Smooth muscle cell (in vitro differentiated cells): ENCODE measurements around the gene FLT3. TPM values are rescaled to one million over a fixed set of nuclear protein-coding genes. Genes with fewer than 3 reads are reported as not detected.
"Not testable (repeated sequence)": the region's sequence is repeated elsewhere in the genome, so short reads cannot be mapped to it uniquely, and the experiment has no call there.

ENCODE experiments used
- DNase-seq: peaks from one replicate; lab custom pipeline; 2025; ENCODE audit not compliant: unreplicated experiment; lab: John Stamatoyannopoulos, UW
- H2AFZ ChIP-seq: fragments of 200-600 bp; sonication (generic); 2 replicates; pipeline ENCODE4 v1.6.0; 2016; ENCODE audit warnings: antibody characterized with exemption, low read depth, mild to moderate bottlenecking
- H3F3A ChIP-seq: fragments of 200-600 bp; sonication (generic); 2 replicates; pipeline ENCODE4 v1.6.0; 2017; ENCODE audit warnings: antibody characterized with exemption, low read depth
- H3K27ac ChIP-seq: fragments of 200-600 bp; sonication (generic); 2 replicates; pipeline ENCODE4 v1.5.1; 2016; ENCODE audit warnings: low read depth, mild to moderate bottlenecking
- H3K27me3 ChIP-seq: fragments of 200-600 bp; sonication (generic); 2 replicates; pipeline ENCODE4 v1.6.1; 2016; ENCODE audit warnings: low read depth, mild to moderate bottlenecking
- H3K36me3 ChIP-seq: fragments of 200-600 bp; sonication (generic); 2 replicates; pipeline ENCODE4 v1.5.1; 2016; ENCODE audit warnings: low read depth
- H3K4me1 ChIP-seq: fragments of 200-600 bp; sonication (generic); 2 replicates; pipeline ENCODE4 v1.5.1; 2016; ENCODE audit warnings: low read depth
- H3K4me2 ChIP-seq: fragments of 200-600 bp; sonication (generic); 2 replicates; pipeline ENCODE4 v1.6.0; 2016; ENCODE audit warnings: mild to moderate bottlenecking
- H3K4me3 ChIP-seq: fragments of 200-600 bp; sonication (generic); 2 replicates; pipeline ENCODE4 v1.5.1; 2016; ENCODE audit warnings: mild to moderate bottlenecking
- H3K79me2 ChIP-seq: fragments of 200-600 bp; sonication (generic); 2 replicates; pipeline ENCODE4 v1.6.0; 2016; ENCODE audit warnings: low read depth, mild to moderate bottlenecking
- H3K9ac ChIP-seq: fragments of 200-600 bp; sonication (generic); 2 replicates; pipeline ENCODE4 v1.6.0; 2016; ENCODE audit warnings: low read depth
- H3K9me3 ChIP-seq: fragments of 200-600 bp; sonication (generic); replicated peaks from 2 replicates; pipeline ENCODE4 v1.5.1; 2016; ENCODE audit warnings: low read depth
- H4K20me1 ChIP-seq: fragments of 200-600 bp; sonication (generic); 2 replicates; pipeline ENCODE4 v1.6.0; 2016; ENCODE audit warnings: low read depth
- WGBS: methylation state at CpG from one replicate; pipeline ENCODE4 v1.1.7; 2016; ENCODE audit warnings: low lambda C conversion rate; 5-methylcytosine and 5-hydroxymethylcytosine counted together
- polyA plus RNA-seq: library from polyadenylated mRNA; unstranded; fragments of >200 nt; fragmentation: Nextera tagmentation; extraction: Ambion mirVana; gene quantifications from 2 replicates; pipeline ENCODE4 v1.2.1, GENCODE V29; 2016
- total RNA-seq: library from RNA; depleted of rRNA; stranded (reverse); fragments of >200 nt; gene quantifications from 2 replicates; pipeline ENCODE4 v1.2.3, GENCODE V29; 2014
- TF ChIP-seq, protein P1 (sequence below): fragments of 200-600 bp; sonication (generic); IDR thresholded peaks from 2 replicates; pipeline ENCODE4 v1.5.1; 2017; ENCODE audit warnings: borderline replicate concordance, mild to moderate bottlenecking, antibody characterized with exemption; ENCODE audit not compliant: insufficient read depth, poor library complexity, severe bottlenecking

Gene FLT3
- total and polyA plus RNA-seq, 2 experiments from 2014 or later = not detected

GRCh38 chr13:28092431-28092830, 7.9 kb downstream of the FLT3 start:
- WGBS = 84% methylated on average over 2 of the region's 2 CpGs

GRCh38 chr13:28089065-28089464, 11.3 kb downstream of the FLT3 start:
- Histone ChIP-seq H3K4me1 (no peaks in the 10 kb centered on the region), H3K9me3 (no peaks in the 10 kb centered on the region), H3K9ac (no peak overlapping the region), H3K4me3 (no peak overlapping the region), H3K79me2 (no peaks in the 10 kb centered on the region), H3K27ac (no peak overlapping the region), H3K27me3 (peaks cover 26% of the 10 kb centered on the region), H3K36me3 (no peaks in the 10 kb centered on the region), H4K20me1 (no peaks in the 10 kb centered on the region), H3K4me2 (no peak overlapping the region), H3F3A (no peaks in the 10 kb centered on the region), H2AFZ (no peak overlapping the region)
- TF ChIP-seq, protein P1, sequence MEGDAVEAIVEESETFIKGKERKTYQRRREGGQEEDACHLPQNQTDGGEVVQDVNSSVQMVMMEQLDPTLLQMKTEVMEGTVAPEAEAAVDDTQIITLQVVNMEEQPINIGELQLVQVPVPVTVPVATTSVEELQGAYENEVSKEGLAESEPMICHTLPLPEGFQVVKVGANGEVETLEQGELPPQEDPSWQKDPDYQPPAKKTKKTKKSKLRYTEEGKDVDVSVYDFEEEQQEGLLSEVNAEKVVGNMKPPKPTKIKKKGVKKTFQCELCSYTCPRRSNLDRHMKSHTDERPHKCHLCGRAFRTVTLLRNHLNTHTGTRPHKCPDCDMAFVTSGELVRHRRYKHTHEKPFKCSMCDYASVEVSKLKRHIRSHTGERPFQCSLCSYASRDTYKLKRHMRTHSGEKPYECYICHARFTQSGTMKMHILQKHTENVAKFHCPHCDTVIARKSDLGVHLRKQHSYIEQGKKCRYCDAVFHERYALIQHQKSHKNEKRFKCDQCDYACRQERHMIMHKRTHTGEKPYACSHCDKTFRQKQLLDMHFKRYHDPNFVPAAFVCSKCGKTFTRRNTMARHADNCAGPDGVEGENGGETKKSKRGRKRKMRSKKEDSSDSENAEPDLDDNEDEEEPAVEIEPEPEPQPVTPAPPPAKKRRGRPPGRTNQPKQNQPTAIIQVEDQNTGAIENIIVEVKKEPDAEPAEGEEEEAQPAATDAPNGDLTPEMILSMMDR = no peak
- WGBS = 81% methylated on average over 1 of the region's 1 CpG
- DNase-seq = no peak

More at GRCh38 chr13:28092431-28092830, 7.9 kb downstream of the FLT3 start:
- H3K27ac ChIP-seq = no peak overlapping the region
- H3K4me1 ChIP-seq = no peaks in the 10 kb centered on the region
- DNase-seq = no peak
- H4K20me1 ChIP-seq = no peaks in the 10 kb centered on the region
- no peak overlapping the region for H3K4me3 ChIP-seq
- H3K4me2 ChIP-seq = no peak overlapping the region
- H2AFZ ChIP-seq = no peak overlapping the region
- no peaks in the 10 kb centered on the region for H3K36me3 ChIP-seq
- H3K27me3 ChIP-seq = peaks cover 42% of the 10 kb centered on the region
- H3F3A ChIP-seq = no peaks in the 10 kb centered on the region
- no peaks in the 10 kb centered on the region for H3K79me2 ChIP-seq
- no peak overlapping the region for H3K9ac ChIP-seq
- TF ChIP-seq, protein P1 = no peak
- no peaks in the 10 kb centered on the region for H3K9me3 ChIP-seq

DNA sequence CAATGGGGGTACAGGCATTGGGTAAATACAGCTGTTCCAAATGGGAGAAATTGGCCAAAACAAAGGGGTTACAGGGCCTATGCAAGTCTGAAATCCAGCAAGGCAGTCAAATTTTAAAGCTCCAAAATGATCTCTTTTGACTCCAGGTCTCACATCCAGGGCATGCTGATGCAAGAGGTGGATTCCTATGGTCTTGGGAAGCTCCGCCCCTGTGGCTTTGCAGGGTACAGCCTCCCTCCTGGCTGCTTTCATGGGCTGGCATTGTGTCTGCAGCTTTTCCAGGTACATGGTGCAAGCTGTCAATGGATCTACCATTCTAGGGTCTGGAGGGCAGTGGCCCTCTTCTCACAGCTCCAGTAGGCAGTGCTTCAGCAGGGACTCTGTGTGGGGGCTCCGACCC, 22.6 kb downstream of the FLT3 start:
- H2AFZ ChIP-seq, H3K4me3 ChIP-seq, H3K79me2 ChIP-seq, H3K27me3 ChIP-seq, H3F3A ChIP-seq, H3K36me3 ChIP-seq, H3K9ac ChIP-seq, H3K27ac ChIP-seq, DNase-seq, H3K4me1 ChIP-seq, H3K4me2 ChIP-seq, H3K9me3 ChIP-seq, H4K20me1 ChIP-seq: not testable (repeated sequence)
- WGBS = 98% methylated on average over 2 of the region's 2 CpGs

DNA sequence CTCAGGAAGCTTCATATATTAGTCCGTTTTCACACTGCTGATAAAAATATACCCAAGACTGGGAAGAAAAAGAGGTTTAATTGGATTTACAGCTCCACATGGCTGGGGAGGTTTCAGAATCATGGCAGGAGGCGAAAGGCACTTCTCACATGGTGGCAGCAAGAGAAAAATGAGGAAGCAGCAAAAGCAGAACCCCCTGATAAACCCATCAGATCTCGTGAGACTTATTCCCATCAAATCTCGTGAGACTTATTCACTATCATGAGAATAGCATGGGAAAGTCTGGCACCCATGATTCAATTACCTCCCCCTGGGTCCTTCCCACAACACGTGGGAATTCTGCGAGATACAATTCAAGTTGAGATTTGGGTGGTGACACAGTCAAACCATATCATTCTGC, 23.1 kb downstream of the FLT3 start:
- Histone ChIP-seq H3K36me3 (no peaks in the 10 kb centered on the region), H2AFZ (no peak overlapping the region), H4K20me1 (no peaks in the 10 kb centered on the region), H3K4me2 (no peak overlapping the region), H3F3A (no peaks in the 10 kb centered on the region), H3K4me3 (no peak overlapping the region), H3K79me2 (no peaks in the 10 kb centered on the region), H3K27me3 (no peaks in the 10 kb centered on the region), H3K4me1 (no peaks in the 10 kb centered on the region), H3K27ac (no peak overlapping the region), H3K9ac (no peak overlapping the region), H3K9me3 (no peaks in the 10 kb centered on the region)
- 86% methylated on average over 6 of the region's 6 CpGs for WGBS
- TF ChIP-seq, protein P1 = no peak
- no peak for DNase-seq
